Stimulated activated naive CD8-positive, alpha-beta T cell treated with anti-CD3 and anti-CD28 coated beads, Interleukin-15, Interleukin-2, amounts not matched to agents 100 ng/mL and 50 ng/mL, for 24 hours (primary cell): Measurements from ENCODE around the gene MORF4L1.
"Not testable (repeated sequence)": the region's sequence is repeated elsewhere in the genome, so short reads cannot be mapped to it uniquely, and the experiment has no call there.

Experiments
- H3K27ac Mint-ChIP-seq: one replicate; pipeline ENCODE4 v1.8.0; 2021; ENCODE audit warnings: mild to moderate bottlenecking, mixed read lengths
- H3K27me3 Mint-ChIP-seq: one replicate; pipeline ENCODE4 v1.8.0; 2021; ENCODE audit warnings: mixed read lengths
- H3K36me3 Mint-ChIP-seq: one replicate; pipeline ENCODE4 v1.8.0; 2021; ENCODE audit warnings: low read depth, mixed read lengths
- H3K4me1 Mint-ChIP-seq: one replicate; pipeline ENCODE4 v1.8.0; 2021; ENCODE audit warnings: low read depth, mixed read lengths
- H3K4me3 Mint-ChIP-seq: one replicate; pipeline ENCODE4 v1.8.0; 2021; ENCODE audit warnings: mild to moderate bottlenecking, mixed read lengths
- H3K9me3 Mint-ChIP-seq: one replicate; pipeline ENCODE4 v1.8.0; 2021; ENCODE audit warnings: mixed read lengths

Gene MORF4L1

GRCh38 chr15:78923015-78923414, 50.3 kb downstream of the MORF4L1 start:
- H3K27ac Mint-ChIP-seq = no peak overlapping the region
- H3K4me3 Mint-ChIP-seq = no peak overlapping the region
- H3K4me1 Mint-ChIP-seq = no peaks in the 10 kb centered on the region
- H3K27me3 Mint-ChIP-seq = no peaks in the 10 kb centered on the region
- peaks cover 27% of the 10 kb centered on the region for H3K36me3 Mint-ChIP-seq
- no peaks in the 10 kb centered on the region for H3K9me3 Mint-ChIP-seq

- Mint-ChIP-seq H3K4me1 (no peaks in the 10 kb centered on the region), H3K27me3 (no peaks in the 10 kb centered on the region), H3K4me3 (no peak overlapping the region), H3K36me3 (peaks cover 27% of the 10 kb centered on the region), H3K9me3 (no peaks in the 10 kb centered on the region), H3K27ac (no peak overlapping the region)
Measured at GRCh38 chr15:78923480-78924360, 51.0 kb downstream of the MORF4L1 start.

- Mint-ChIP-seq H3K36me3 (peaks cover 15% of the 10 kb centered on the region), H3K4me3 (no peak overlapping the region), H3K9me3 (no peaks in the 10 kb centered on the region), H3K27me3 (no peaks in the 10 kb centered on the region), H3K4me1 (no peaks in the 10 kb centered on the region), H3K27ac (no peak overlapping the region)
Measured at GRCh38 chr15:78925076-78925624, 52.5 kb downstream of the MORF4L1 start.

- Mint-ChIP-seq H3K4me1 (no peaks in the 10 kb centered on the region), H3K36me3 (peaks cover 15% of the 10 kb centered on the region), H3K27me3 (no peaks in the 10 kb centered on the region), H3K4me3 (no peak overlapping the region), H3K9me3 (no peaks in the 10 kb centered on the region), H3K27ac (no peak overlapping the region)
Measured at GRCh38 chr15:78925956-78926743, 53.5 kb downstream of the MORF4L1 start.

GRCh38 chr15:78927077-78927790, 54.5 kb downstream of the MORF4L1 start:
- H3K9me3 Mint-ChIP-seq = no peaks in the 10 kb centered on the region
- H3K4me1 Mint-ChIP-seq = no peaks in the 10 kb centered on the region
- no peak overlapping the region for H3K4me3 Mint-ChIP-seq
- no peak overlapping the region for H3K27ac Mint-ChIP-seq
- H3K36me3 Mint-ChIP-seq = peaks cover 8% of the 10 kb centered on the region
- H3K27me3 Mint-ChIP-seq = no peaks in the 10 kb centered on the region

- not testable (repeated sequence) for H3K4me3 Mint-ChIP-seq, H3K27ac Mint-ChIP-seq, H3K4me1 Mint-ChIP-seq, H3K27me3 Mint-ChIP-seq, H3K36me3 Mint-ChIP-seq, H3K9me3 Mint-ChIP-seq
Measured at GRCh38 chr15:78928176-78928575, 55.5 kb downstream of the MORF4L1 start.

GRCh38 chr15:78928616-78929093, 56.0 kb downstream of the MORF4L1 start:
- Mint-ChIP-seq H3K9me3 (no peaks in the 10 kb centered on the region), H3K27ac (no peak overlapping the region), H3K36me3 (peaks cover 7% of the 10 kb centered on the region), H3K27me3 (no peaks in the 10 kb centered on the region), H3K4me3 (no peak overlapping the region), H3K4me1 (no peaks in the 10 kb centered on the region)

GRCh38 chr15:78929536-78930264, 57.0 kb downstream of the MORF4L1 start:
- H3K4me1 Mint-ChIP-seq = no peaks in the 10 kb centered on the region
- peaks cover 7% of the 10 kb centered on the region for H3K36me3 Mint-ChIP-seq
- no peak overlapping the region for H3K4me3 Mint-ChIP-seq
- H3K27me3 Mint-ChIP-seq = no peaks in the 10 kb centered on the region
- H3K27ac Mint-ChIP-seq = no peak overlapping the region
- no peaks in the 10 kb centered on the region for H3K9me3 Mint-ChIP-seq

- Mint-ChIP-seq H3K9me3 (no peaks in the 10 kb centered on the region), H3K27me3 (no peaks in the 10 kb centered on the region), H3K27ac (no peak overlapping the region), H3K36me3 (peaks cover 7% of the 10 kb centered on the region), H3K4me1 (no peaks in the 10 kb centered on the region), H3K4me3 (no peak overlapping the region)
Measured at GRCh38 chr15:78930577-78931388, 58.1 kb downstream of the MORF4L1 start.

- no peaks in the 10 kb centered on the region for H3K9me3 Mint-ChIP-seq
- no peaks in the 10 kb centered on the region for H3K4me1 Mint-ChIP-seq
- no peak overlapping the region for H3K4me3 Mint-ChIP-seq
- H3K27me3 Mint-ChIP-seq = no peaks in the 10 kb centered on the region
- peaks cover 6% of the 10 kb centered on the region for H3K36me3 Mint-ChIP-seq
- H3K27ac Mint-ChIP-seq = no peak overlapping the region
Measured at GRCh38 chr15:78931439-78932257, 59.0 kb downstream of the MORF4L1 start.

GRCh38 chr15:78932258-78932808, 59.6 kb downstream of the MORF4L1 start:
- no peaks in the 10 kb centered on the region for H3K9me3 Mint-ChIP-seq
- no peak overlapping the region for H3K27ac Mint-ChIP-seq
- no peak overlapping the region for H3K4me3 Mint-ChIP-seq
- no peaks in the 10 kb centered on the region for H3K36me3 Mint-ChIP-seq
- H3K27me3 Mint-ChIP-seq = no peaks in the 10 kb centered on the region
- H3K4me1 Mint-ChIP-seq = peaks cover 7% of the 10 kb centered on the region

- Mint-ChIP-seq H3K36me3 (peaks cover 2% of the 10 kb centered on the region), H3K27me3 (peaks cover 3% of the 10 kb centered on the region), H3K27ac (no peak overlapping the region)
Measured at GRCh38 chr15:78933187-78933822, 60.6 kb downstream of the MORF4L1 start.

More at GRCh38 chr15:78933187-78933822, 60.6 kb downstream of the MORF4L1 start:
- Mint-ChIP-seq H3K4me3 (no peak overlapping the region), H3K9me3 (no peaks in the 10 kb centered on the region), H3K4me1 (peaks cover 17% of the 10 kb centered on the region)
